Neuronal stem cell (in vitro differentiated cells): ENCODE data around the gene SLC7A14.

Experiments
- DNase-seq: peaks from one replicate; pipeline ENCODE4 v3.0.0-alpha.2; 2013; ENCODE audit warnings: low spot score
- H2AFZ ChIP-seq: one replicate; pipeline ENCODE4 v1.6.1; 2013; ENCODE audit warnings: mild to moderate bottlenecking, low read length, inconsistent platforms
- H2AK5ac ChIP-seq: 2 replicates; pipeline ENCODE4 v1.6.1; 2013; ENCODE audit warnings: low read depth, mild to moderate bottlenecking, inconsistent platforms, low read length, moderate library complexity, mixed read lengths
- H2BK120ac ChIP-seq: 2 replicates; pipeline ENCODE4 v1.6.1; 2013; ENCODE audit warnings: low read depth, mild to moderate bottlenecking, inconsistent platforms, low read length, moderate library complexity, mixed read lengths
- H2BK12ac ChIP-seq: one replicate; pipeline ENCODE4 v1.6.1; 2013; ENCODE audit warnings: low read length, inconsistent platforms
- H2BK15ac ChIP-seq: 2 replicates; pipeline ENCODE4 v1.6.1; 2013; ENCODE audit warnings: mild to moderate bottlenecking, low read length, inconsistent platforms, mixed read lengths
- H2BK5ac ChIP-seq: one replicate; pipeline ENCODE4 v1.6.1; 2013; ENCODE audit warnings: inconsistent platforms, mild to moderate bottlenecking, low read length, moderate library complexity
- H3K14ac ChIP-seq: one replicate; pipeline ENCODE4 v1.6.1; 2013; ENCODE audit warnings: low read length, inconsistent platforms
- H3K18ac ChIP-seq: 2 replicates; pipeline ENCODE4 v1.6.1; 2013; ENCODE audit warnings: low read length, inconsistent platforms
- H3K23ac ChIP-seq: 2 replicates; pipeline ENCODE4 v1.6.1; 2013; ENCODE audit warnings: low read depth, mild to moderate bottlenecking, mixed read lengths, low read length, inconsistent platforms; ENCODE audit not compliant: poor library complexity
- H3K27ac ChIP-seq: replicated peaks from 3 replicates; pipeline ENCODE4 v1.5.1; 2013; ENCODE audit warnings: low read length, inconsistent platforms
- H3K27me3 ChIP-seq, 3 experiments: 2 replicates each; pipeline ENCODE4 v1.6.1; 2013; ENCODE audit warnings: low read length in 3 of 3, mild to moderate bottlenecking in 2 of 3, inconsistent platforms in 1 of 3, low read depth in 1 of 3, mixed read lengths in 1 of 3, moderate library complexity in 1 of 3; ENCODE audit not compliant: control insufficient read depth in 3 of 3, insufficient read depth in 3 of 3
- H3K36me3 ChIP-seq, 2 donors: replicated peaks in 1 of 2; 2 replicates each; pipeline ENCODE4 v1.6.1; 2013; ENCODE audit warnings: low read length in 2 of 2; ENCODE audit not compliant: control insufficient read depth in 2 of 2, insufficient read depth in 2 of 2
- H3K4ac ChIP-seq: 2 replicates; pipeline ENCODE4 v1.6.1; 2013; ENCODE audit warnings: inconsistent platforms, mild to moderate bottlenecking, low read length, moderate library complexity
- H3K4me1 ChIP-seq, 2 donors: 1 replicate in 1 of 2; 2 replicates in 1 of 2; pipeline ENCODE4 v1.6.1; 2013; ENCODE audit warnings: low read length in 2 of 2, low read depth in 1 of 2; ENCODE audit not compliant: control insufficient read depth in 2 of 2, insufficient read depth in 1 of 2
- H3K4me2 ChIP-seq: one replicate; pipeline ENCODE4 v1.6.1; 2013; ENCODE audit warnings: mild to moderate bottlenecking, low read length, inconsistent platforms; ENCODE audit not compliant: insufficient read depth, poor library complexity, severe bottlenecking
- H3K4me3 ChIP-seq, 2 donors: 2 replicates each; pipeline ENCODE4 v1.5.1; 2013; ENCODE audit warnings: low read length in 2 of 2, mild to moderate bottlenecking in 2 of 2, inconsistent platforms in 1 of 2, moderate library complexity in 1 of 2
- H3K79me1 ChIP-seq: one replicate; pipeline ENCODE4 v1.6.1; 2013; ENCODE audit warnings: low read depth, mild to moderate bottlenecking, inconsistent platforms, low read length, moderate library complexity
- H3K9ac ChIP-seq: one replicate; pipeline ENCODE4 v1.6.1; 2013; ENCODE audit warnings: mild to moderate bottlenecking, low read depth, low read length, inconsistent platforms; ENCODE audit not compliant: poor library complexity
- H3K9me3 ChIP-seq, 2 donors: replicated peaks in 1 of 2; 2 replicates each; pipeline versions ENCODE3 to v1.6.1; 2013; ENCODE audit warnings: low read length in 2 of 2, mild to moderate bottlenecking in 2 of 2, inconsistent platforms in 1 of 2, low read depth in 1 of 2, mixed read lengths in 1 of 2, moderate library complexity in 1 of 2; ENCODE audit not compliant: control insufficient read depth in 2 of 2, insufficient read depth in 1 of 2
- H4K8ac ChIP-seq: one replicate; pipeline ENCODE4 v1.6.1; 2013; ENCODE audit warnings: low read depth, mild to moderate bottlenecking, inconsistent platforms, low read length, moderate library complexity
- H4K91ac ChIP-seq: one replicate; pipeline ENCODE4 v1.6.1; 2013; ENCODE audit warnings: low read length, low read depth, mild to moderate bottlenecking, inconsistent platforms; ENCODE audit not compliant: poor library complexity
- WGBS, 2 donors: extraction: QIAGEN DNeasy Blood & Tissue Kit; methylation state at CpG; one replicate each; pipeline ENCODE4 v1.1.7; 2013; ENCODE audit warnings: missing lambda C conversion rate in 2 of 2, mixed read lengths in 1 of 2; ENCODE audit not compliant: insufficient read length in 2 of 2, insufficient replicate concordance in 1 of 2; ENCODE audit errors: extremely low coverage in 2 of 2; 5-methylcytosine and 5-hydroxymethylcytosine counted together

SLC7A14 gene

DNA sequence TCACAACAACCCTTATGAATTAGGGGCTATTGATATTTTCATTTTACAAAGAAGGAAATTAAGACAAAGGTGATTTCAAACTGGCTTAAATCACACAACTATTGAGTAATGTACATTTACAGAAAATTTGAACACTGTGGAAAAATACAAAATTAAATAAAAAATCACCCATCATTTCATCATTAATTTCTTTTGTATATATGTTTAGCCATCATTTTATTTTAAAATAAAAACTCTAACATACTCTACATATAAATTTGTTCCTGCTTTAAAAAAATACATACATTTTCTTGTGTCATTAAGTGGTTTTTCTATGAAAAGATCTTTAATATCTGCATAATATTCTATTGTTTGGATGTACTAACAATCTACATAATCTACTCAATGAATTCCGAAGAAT lies 147.0 kb downstream of the SLC7A14 start:
- Histone ChIP-seq H4K91ac (no peak overlapping the region), H3K4me1 (peaks cover 2 to 3% of the 10 kb centered on the region in 2 donors), H2BK120ac (no peak overlapping the region), H3K4me3 (no peak overlapping the region), H3K79me1 (no peaks in the 10 kb centered on the region), H2BK12ac (no peak overlapping the region), H3K27ac (no peak overlapping the region), H3K14ac (no peak overlapping the region), H3K18ac (no peak overlapping the region), H3K9ac (no peak overlapping the region), H4K8ac (no peak overlapping the region), H2BK5ac (no peak overlapping the region), H3K4ac (no peak overlapping the region), H3K4me2 (no peak overlapping the region), H3K36me3 (no peaks in the 10 kb centered on the region), H3K23ac (no peak overlapping the region), H2AFZ (no peak overlapping the region), H2BK15ac (no peak overlapping the region), H2AK5ac (no peak overlapping the region), H3K27me3 (no peaks in the 10 kb centered on the region), H3K9me3 (no peaks in the 10 kb centered on the region)
- no peak for DNase-seq
- no CpG with 5 or more reads among the region's 1 CpG for WGBS, 2 donors

- no peak overlapping the region for H4K91ac ChIP-seq
- H2BK5ac ChIP-seq, result no peak overlapping the region
- no peaks in the 10 kb centered on the region for H3K36me3 ChIP-seq
- no peak overlapping the region for H3K4ac ChIP-seq
- H2BK15ac ChIP-seq, result no peak overlapping the region
- no CpG with 5 or more reads among the region's 10 CpGs for WGBS, 2 donors
- H2AK5ac ChIP-seq, result no peak overlapping the region
- H3K18ac ChIP-seq, result no peak overlapping the region
- no peak overlapping the region for H3K23ac ChIP-seq
- H3K4me3 ChIP-seq, result no peak overlapping the region
- no peaks in the 10 kb centered on the region for H3K79me1 ChIP-seq
- no peak overlapping the region for H3K9ac ChIP-seq
- peaks cover 2 to 3% of the 10 kb centered on the region in 2 donors for H3K4me1 ChIP-seq
- DNase-seq, result no peak
- no peak overlapping the region for H3K27ac ChIP-seq
- peak overlapping the region; percentile 25 for H2AFZ ChIP-seq
- H2BK120ac ChIP-seq, result no peak overlapping the region
- H3K27me3 ChIP-seq, result no peaks in the 10 kb centered on the region
- no peak overlapping the region for H3K4me2 ChIP-seq
- no peaks in the 10 kb centered on the region for H3K9me3 ChIP-seq
- no peak overlapping the region for H2BK12ac ChIP-seq
- no peak overlapping the region for H3K14ac ChIP-seq
- H4K8ac ChIP-seq, result no peak overlapping the region
These were observed 148.0 kb downstream of the SLC7A14 start for GRCh38 chr3:170437696-170438407.

GRCh38 chr3:170437176-170437575 lies 148.7 kb downstream of the SLC7A14 start:
- H2AFZ ChIP-seq, result no peak overlapping the region
- no peak overlapping the region for H3K23ac ChIP-seq
- H3K9ac ChIP-seq, result no peak overlapping the region
- no peak overlapping the region for H3K4me3 ChIP-seq
- no peak overlapping the region for H3K27ac ChIP-seq
- no peak overlapping the region for H2AK5ac ChIP-seq
- no peaks in the 10 kb centered on the region for H3K79me1 ChIP-seq
- no peak overlapping the region for H4K8ac ChIP-seq
- H3K4me1 ChIP-seq, result peaks cover 2 to 3% of the 10 kb centered on the region in 2 donors
- no peak overlapping the region for H4K91ac ChIP-seq
- no peaks in the 10 kb centered on the region for H3K27me3 ChIP-seq
- H2BK120ac ChIP-seq, result no peak overlapping the region
- no peak overlapping the region for H2BK5ac ChIP-seq
- H3K36me3 ChIP-seq, result no peaks in the 10 kb centered on the region
- no peak overlapping the region for H3K4me2 ChIP-seq
- H3K4ac ChIP-seq, result no peak overlapping the region
- H2BK12ac ChIP-seq, result no peak overlapping the region
- H2BK15ac ChIP-seq, result no peak overlapping the region
- H3K18ac ChIP-seq, result no peak overlapping the region
- H3K14ac ChIP-seq, result peak overlapping the region; percentile 31
- no CpG with 5 or more reads among the region's 4 CpGs for WGBS, 2 donors
- DNase-seq, result no peak
- no peaks in the 10 kb centered on the region for H3K9me3 ChIP-seq

DNA sequence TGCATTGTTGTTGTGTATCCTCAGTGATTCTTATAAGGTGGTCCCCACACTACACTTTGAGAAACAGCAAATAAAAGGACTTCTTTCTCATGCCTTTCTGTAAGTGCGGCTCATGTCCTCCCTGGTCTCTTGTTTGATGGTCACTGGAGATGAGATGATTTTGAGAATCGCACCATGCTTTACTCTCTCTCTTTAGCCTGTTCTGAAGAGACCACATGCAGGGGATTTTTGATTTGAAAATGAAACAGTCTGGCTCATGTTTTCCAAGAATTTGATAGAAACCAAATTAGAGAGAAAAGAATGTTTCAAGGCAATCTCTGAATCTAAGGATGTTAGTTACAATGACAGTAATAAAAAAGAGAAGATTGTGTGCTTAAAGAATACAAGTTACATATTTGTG lies 149.2 kb downstream of the SLC7A14 start:
- H3K27me3 ChIP-seq, result no peaks in the 10 kb centered on the region

More for the DNA sequence above, 149.2 kb downstream of the SLC7A14 start:
- H2AK5ac ChIP-seq, result no peak overlapping the region
- H3K27ac ChIP-seq, result no peak overlapping the region
- H3K9me3 ChIP-seq, result no peaks in the 10 kb centered on the region
- no peak overlapping the region for H3K4me3 ChIP-seq
- H2BK12ac ChIP-seq, result no peak overlapping the region
- H2AFZ ChIP-seq, result peak overlapping the region; percentile 4
- H2BK120ac ChIP-seq, result no peak overlapping the region
- no peak overlapping the region for H3K18ac ChIP-seq
- H3K36me3 ChIP-seq, result no peaks in the 10 kb centered on the region
- no peak overlapping the region for H4K8ac ChIP-seq
- DNase-seq, result no peak
- peaks cover 2 to 3% of the 10 kb centered on the region in 2 donors for H3K4me1 ChIP-seq
- no peak overlapping the region for H2BK15ac ChIP-seq
- no peak overlapping the region for H3K9ac ChIP-seq
- no peaks in the 10 kb centered on the region for H3K79me1 ChIP-seq
- whole genome bisulfite sequencing, 2 donors, result no CpG with 5 or more reads among the region's 2 CpGs
- H3K14ac ChIP-seq, result no peak overlapping the region
- H3K23ac ChIP-seq, result no peak overlapping the region
- H3K4me2 ChIP-seq, result no peak overlapping the region
- no peak overlapping the region for H3K4ac ChIP-seq
- H2BK5ac ChIP-seq, result no peak overlapping the region
- H4K91ac ChIP-seq, result no peak overlapping the region
